ENCODE results near the gene SULT6B1. TPM values are rescaled to one million over a fixed set of nuclear protein-coding genes. Genes with fewer than 3 reads are reported as not detected.
"Not testable (repeated sequence)": the region's sequence is repeated elsewhere in the genome, so short reads cannot be mapped to it uniquely, and the experiment has no call there.

Gene SULT6B1
- total RNA-seq, 1 experiment from 2014 or later = not detected

DNA sequence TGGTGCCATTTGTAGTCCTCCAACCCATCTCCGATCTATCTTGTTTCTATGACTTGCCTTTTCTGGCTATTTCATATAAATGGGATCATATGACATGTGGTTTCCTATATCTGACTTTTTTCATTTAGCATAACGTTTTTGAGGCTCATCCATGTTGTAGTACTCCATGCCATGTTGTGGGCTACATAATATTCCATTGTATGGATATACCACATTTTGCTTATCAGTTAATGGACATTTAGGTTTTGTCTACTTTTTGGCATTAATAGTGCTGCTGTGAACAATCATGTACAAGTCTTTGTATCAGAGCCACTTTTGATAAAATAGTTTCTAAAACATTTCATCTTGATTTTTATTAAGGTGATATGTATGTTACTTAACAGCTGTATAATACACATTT is 15.2 kb upstream of the SULT6B1 start:
- H3K36me3 ChIP-seq = peaks cover 97% of the 10 kb centered on the region
- H3K9me3 ChIP-seq = peaks cover 23% of the 10 kb centered on the region
- DNase-seq = no peak
- no peaks in the 10 kb centered on the region for H3K27me3 ChIP-seq
- no peak overlapping the region for H3K4me3 ChIP-seq

DNA sequence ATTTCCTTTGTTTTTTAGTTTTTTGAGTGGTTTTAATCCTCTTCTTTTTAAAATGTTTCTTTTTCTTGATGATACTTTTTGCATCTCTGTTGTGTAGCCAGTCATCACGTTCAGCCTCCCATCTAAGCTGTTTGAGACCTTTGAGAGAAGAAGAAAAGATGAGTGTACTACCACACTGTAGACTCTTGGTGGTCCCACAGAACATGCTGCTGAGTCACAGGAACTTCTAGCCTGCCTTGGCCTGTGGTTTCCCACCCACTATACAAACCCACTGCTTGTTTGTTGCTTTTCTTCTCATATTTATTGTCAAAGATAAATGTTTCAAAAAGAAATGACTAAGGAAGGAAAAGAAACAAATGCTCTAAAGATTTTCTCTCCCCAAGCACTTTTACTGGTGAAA is 13.3 kb upstream of the SULT6B1 start:
- no peak for DNase-seq
- Histone ChIP-seq H3K27me3 (no peaks in the 10 kb centered on the region), H3K36me3 (peaks cover 80% of the 10 kb centered on the region), H3K9me3 (peaks cover 7% of the 10 kb centered on the region), H3K4me3 (no peak overlapping the region)

DNA sequence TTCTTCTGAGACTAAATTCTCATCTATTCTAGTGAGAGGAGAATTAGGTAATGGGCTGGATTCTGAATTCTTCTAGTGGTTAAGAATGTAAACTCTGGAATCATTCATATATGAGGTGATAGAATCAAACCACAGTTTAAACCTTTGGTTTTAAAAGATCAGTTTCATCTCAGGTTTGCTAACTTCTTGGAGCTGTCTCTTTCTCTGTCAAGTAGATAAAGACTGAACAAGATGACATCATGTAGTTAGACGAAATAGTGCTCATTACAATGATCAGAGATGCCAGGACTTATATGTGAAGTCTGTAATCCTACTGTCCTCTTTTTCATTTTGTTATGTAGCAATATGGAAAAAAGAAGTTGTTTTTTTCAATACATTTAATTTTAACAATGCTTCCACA is 12.7 kb upstream of the SULT6B1 start:
- peaks cover 3% of the 10 kb centered on the region; the same call in 1 of the 2 replicates for H3K9me3 ChIP-seq
- H3K4me3 ChIP-seq = no peak overlapping the region
- no peak for DNase-seq
- peaks cover 74% of the 10 kb centered on the region for H3K36me3 ChIP-seq
- H3K27me3 ChIP-seq = no peaks in the 10 kb centered on the region

DNA sequence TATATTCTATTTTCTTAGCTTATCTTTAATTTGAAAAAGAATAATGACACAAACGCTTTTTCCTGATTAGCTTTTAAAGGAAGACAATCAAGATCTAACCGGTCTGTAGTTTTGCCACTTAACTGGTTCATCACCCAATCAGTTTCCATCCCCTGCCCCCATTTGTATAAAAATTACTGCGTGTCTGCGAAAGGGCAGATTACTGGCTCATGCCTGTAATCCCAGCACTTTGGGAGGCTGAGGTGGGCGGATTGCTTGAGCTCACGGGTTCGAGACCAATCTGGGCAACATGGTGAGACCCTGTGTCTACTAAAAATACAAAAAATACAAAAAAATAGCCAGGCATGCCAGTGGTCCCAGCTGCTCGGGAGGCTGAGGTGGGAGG is 10.2 kb upstream of the SULT6B1 start:
- 0 out of 2 replicates have a peak, but pooled peaks cover under 1% of the 10 kb centered on the region for H3K9me3 ChIP-seq
- DNase-seq = no peak
- no peaks in the 10 kb centered on the region for H3K27me3 ChIP-seq
- H3K4me3 ChIP-seq = no peak overlapping the region
- peaks cover 49% of the 10 kb centered on the region for H3K36me3 ChIP-seq

DNA sequence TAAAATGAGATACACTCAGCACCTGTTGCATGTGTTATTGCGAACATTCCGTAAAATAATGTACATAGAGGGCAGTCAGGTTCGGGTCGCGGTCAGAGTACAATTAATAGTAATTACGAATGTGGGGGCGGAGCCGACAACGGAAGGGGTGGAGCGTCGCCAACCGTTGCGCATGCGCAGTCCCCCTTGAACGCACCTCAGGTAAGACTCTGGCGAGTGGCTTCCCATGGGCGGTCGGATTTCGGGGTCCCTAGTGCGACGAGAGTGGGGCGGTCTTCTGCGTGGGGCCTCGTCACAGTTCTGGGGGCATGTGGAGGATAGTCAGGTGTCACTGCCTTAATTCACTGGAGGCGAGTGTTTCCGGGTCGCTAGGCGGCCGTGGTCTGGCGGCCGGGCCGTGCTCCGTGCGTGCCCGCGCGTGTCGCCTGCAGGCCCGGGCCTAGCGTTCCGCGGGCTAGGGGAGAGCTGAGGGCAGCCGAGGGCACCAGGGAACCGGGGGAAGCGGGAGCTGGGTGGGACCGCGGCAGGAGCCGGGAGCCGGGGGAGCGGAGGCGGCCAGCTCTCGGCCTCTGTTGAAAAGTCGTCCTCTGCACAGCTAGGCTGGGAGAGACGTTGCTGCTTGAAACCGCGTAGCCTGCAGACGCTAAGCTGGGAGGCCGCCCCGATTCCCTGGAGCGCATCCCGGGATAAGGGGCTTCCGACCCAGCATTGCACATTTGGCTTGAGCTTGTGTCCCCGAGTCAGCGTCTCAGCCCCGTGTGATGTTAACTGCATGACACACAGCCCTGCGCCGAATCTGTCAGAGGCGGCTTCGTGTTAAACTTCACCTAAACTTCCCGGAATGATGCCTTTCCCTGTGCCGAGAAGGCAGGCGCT is 8.1 kb upstream of the SULT6B1 start, which contains the start of gene CEBPZOS:
CEBPZOS (plus strand) TSS at position 177 of the 876 bp plus-strand sequence. CDS start 3,209 bp downstream, outside the sequence.
- Histone ChIP-seq H3K4me3 (peak within 1 kb of the TSS; percentile 68), H3K27me3 (no peaks in the 10 kb centered on the region), H3K36me3 (peaks cover 30% of the 10 kb centered on the region), H3K9me3 (no peaks in the 10 kb centered on the region)
- peak; percentile 66 for DNase-seq

DNA sequence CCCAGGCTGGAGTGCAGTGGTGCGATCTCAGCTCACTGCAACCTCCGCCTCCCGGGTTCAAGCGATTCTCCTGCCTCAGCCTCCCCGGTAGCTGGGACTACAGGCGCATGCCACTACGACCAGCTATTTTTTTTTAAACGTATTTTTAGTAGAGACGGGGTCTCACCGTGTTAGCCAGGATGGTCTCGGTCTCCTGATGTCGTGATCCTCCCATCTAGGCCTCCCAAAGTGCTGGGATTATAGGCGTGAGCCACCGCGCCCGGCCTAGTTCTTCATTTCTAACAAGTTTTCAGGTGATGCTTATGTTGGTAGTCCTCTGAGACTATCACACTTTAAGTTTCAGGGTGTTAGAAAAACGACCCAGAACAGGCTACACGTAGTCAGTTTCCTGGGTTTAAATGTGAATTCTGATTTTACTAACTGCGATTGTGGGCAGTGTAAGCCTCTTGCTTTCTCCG is 7.4 kb upstream of the SULT6B1 start:
- H3K4me3 ChIP-seq = peak overlapping the region; percentile 68
- not testable (repeated sequence) for H3K9me3 ChIP-seq, H3K27me3 ChIP-seq, DNase-seq
- H3K36me3 ChIP-seq = peaks cover 23% of the 10 kb centered on the region

DNA sequence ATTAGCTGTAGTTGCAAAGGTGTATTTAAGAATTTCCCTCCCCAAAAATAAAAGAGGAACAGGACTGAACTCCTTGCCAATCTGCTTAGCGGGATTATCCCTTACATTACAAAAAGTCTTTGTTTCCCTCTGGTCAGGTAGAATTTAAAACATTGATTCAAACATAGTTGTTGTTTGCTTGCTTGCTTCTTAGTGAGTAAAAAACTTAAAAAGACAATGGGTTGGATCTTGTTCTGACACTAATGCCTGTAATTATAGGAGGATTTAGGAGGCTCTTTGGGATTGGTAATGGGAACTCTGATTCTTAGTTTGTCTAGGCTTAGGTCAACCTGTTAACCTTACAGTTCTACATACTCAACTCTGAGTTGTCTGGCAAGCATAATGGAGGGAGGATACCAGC is 4.1 kb upstream of the SULT6B1 start:
- Histone ChIP-seq H3K4me3 (no peak overlapping the region), H3K27me3 (no peaks in the 10 kb centered on the region), H3K36me3 (no peaks in the 10 kb centered on the region; the same call in 1 of the 2 replicates), H3K9me3 (no peaks in the 10 kb centered on the region)
- DNase-seq = no peak

DNA sequence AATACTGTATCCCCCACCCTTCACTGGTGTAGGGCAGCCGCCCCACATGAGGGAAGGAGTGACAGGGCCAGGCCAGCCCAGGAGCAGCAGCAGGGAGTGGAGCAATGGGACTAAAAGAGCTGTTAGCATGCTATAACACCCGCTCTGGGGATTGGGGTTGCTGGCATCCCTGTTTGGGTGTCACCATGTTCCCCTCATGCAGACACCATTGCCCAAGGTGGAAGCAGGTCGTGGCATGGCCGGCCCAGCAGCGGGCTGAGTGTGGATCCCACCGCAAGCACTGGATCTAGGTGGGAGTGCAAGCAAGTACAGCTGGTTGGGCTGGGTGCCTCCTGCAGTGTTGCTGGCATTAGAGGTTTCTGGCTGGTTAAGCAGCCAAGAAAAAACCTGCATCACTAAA is 3.3 kb upstream of the SULT6B1 start:
- Histone ChIP-seq H3K27me3 (no peaks in the 10 kb centered on the region), H3K9me3 (no peaks in the 10 kb centered on the region), H3K4me3 (no peak overlapping the region), H3K36me3 (no peaks in the 10 kb centered on the region; the same call in 1 of the 2 replicates)
- no peak for DNase-seq

DNA sequence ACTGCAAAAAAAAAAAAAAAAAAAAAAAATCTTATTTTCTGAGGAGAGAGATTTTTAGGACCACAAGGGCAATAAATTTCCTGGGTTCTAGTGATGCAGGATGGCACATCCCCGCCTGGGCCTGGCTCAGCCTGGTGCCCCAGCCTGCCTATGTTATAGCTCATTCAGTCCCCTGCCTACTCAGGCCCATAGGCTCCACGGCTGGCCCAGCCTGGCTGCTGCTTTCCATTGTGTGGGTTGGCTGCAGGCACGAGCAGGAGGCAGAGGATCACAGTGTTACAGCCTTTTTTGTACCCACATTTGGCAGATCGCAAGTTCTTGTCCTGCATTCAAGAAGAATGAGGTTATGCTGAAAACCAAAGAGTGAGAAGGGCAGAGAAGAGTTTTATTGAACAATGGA is 2.8 kb upstream of the SULT6B1 start:
- no peak overlapping the region for H3K4me3 ChIP-seq
- no peaks in the 10 kb centered on the region for H3K27me3 ChIP-seq
- DNase-seq = no peak
- no peaks in the 10 kb centered on the region; the same call in 1 of the 2 replicates for H3K36me3 ChIP-seq
- H3K9me3 ChIP-seq = no peaks in the 10 kb centered on the region

DNA sequence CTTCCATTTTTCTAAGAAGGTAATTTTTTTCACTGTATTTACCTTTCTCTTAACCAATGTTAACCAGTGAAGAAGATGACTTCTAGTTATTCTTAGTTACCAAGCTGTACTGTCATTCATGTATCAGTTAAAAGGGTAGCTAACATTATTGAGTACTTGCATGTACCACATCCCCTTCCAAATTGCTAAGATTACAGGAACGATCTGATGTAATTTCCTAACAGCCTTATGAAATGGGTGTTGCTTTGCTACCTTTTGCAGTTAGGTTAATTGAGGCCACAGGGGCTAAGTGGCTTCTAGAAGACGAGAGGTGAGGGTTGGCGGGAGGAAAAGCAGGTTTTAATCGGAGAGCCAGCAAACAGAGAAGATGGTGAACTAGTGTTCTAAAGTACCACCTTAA is 1.8 kb upstream of the SULT6B1 start:
- Histone ChIP-seq H3K27me3 (no peaks in the 10 kb centered on the region), H3K4me3 (no peak overlapping the region), H3K9me3 (no peaks in the 10 kb centered on the region), H3K36me3 (no peaks in the 10 kb centered on the region)
- no peak for DNase-seq

DNA sequence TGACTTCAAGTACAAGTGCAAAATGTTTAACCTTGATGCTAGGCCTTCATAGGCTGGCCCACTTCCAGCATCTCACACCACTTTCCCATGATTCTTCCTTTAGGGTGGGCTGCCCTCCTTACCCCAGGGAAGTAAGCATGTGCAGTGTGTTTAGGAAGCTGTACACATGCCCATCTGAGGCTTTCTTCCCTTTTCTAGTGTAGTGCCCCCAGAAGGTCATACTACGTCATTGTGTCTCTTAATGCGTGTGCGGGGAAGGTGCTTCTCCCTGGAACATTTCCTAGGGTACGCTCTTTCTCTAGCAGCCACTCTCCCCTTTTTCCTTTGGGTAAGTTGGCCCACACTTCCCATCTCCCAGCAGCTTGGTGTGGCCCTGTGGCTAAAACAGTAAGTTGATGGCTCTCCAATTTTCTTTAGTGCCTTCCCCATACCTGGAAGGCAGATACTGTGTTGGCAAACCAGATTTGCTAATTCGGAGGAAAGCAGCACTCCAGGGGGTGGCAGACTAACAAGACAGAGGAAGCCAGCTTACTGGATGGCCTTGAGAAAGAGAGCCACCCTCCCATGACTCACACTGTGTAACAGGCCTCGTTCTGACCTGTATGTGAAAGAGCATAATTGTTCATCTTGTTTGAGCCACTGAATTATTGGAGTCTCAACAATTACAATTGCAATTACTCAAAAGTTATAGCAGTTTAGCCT is 1.1 kb upstream of the SULT6B1 start:
- Histone ChIP-seq H3K36me3 (no peaks in the 10 kb centered on the region), H3K27me3 (no peaks in the 10 kb centered on the region), H3K9me3 (no peaks in the 10 kb centered on the region), H3K4me3 (no peak overlapping the region)
- peak; percentile 90 for DNase-seq

DNA sequence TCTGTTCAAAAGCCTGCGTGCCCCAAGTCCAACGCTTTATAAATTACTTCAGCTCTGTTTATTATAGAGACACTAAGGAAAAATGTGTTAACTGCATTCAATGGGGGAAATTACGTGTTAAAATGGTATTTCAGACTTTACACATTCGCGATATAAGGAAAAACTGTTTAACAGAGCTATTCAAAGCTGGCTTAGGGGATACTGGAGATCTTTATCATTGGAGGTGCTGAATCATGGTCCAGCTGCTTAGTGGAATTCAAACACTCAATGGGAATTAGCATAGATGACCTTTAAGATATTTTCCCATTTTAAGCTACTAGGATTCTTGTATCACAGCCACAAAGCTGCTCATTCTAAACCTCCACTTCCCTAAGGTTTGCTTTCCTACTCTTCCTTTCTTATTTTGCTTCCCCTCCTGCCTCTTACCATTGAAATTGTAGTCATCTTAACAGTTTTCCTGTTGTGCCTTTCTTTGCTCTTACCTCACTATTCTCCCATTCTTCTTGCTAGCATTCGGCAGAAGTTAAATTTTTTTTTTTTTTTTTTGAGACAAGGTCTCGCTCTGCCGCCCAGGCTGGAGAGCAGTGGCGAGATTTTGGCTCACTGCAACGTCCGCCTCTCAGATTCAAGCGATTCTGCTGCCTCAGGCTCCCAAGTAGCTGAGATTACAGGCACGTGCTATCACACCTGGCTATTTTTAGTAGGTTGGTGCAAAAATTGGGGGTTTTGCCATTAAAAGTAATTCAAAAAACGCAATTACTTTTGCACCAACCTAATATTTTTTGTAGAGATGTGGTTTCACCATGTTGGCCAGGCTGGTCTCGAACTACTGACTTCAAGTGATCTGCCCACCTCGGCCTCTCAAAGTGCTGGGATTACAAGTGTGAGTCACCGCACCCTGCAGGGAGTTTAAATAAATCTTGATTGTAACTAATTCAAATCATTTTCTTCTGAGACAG is 6.5 kb downstream of the SULT6B1 start:
- Histone ChIP-seq H3K27me3 (0 out of 2 replicates have a peak, but pooled peaks cover 3% of the 10 kb centered on the region), H3K4me3 (no peak overlapping the region), H3K9me3 (no peaks in the 10 kb centered on the region), H3K36me3 (no peaks in the 10 kb centered on the region)
- DNase-seq = no peak

DNA sequence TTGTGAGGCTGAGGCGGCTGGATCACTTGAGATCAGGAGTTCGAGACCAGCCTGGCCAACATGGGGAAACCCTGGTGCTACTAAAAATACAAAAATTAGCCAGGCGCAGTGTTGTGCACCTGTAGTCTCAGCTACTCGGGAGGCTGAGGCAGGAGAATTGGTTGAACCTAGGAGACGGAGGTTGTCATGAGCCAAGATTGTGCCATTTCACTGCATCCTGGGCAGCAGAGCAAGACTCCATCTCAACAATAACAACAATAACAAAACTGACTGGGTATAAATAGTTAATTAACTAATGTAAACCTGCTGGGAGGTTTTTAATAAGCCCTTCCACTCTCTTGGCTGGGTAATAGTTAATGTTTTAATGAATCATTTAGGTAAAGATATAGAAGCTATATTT is 7.8 kb downstream of the SULT6B1 start:
- DNase-seq = no peak
- Histone ChIP-seq H3K27me3 (0 out of 2 replicates have a peak, but pooled peaks cover 3% of the 10 kb centered on the region), H3K36me3 (no peaks in the 10 kb centered on the region), H3K4me3 (no peak overlapping the region), H3K9me3 (no peaks in the 10 kb centered on the region)

DNA sequence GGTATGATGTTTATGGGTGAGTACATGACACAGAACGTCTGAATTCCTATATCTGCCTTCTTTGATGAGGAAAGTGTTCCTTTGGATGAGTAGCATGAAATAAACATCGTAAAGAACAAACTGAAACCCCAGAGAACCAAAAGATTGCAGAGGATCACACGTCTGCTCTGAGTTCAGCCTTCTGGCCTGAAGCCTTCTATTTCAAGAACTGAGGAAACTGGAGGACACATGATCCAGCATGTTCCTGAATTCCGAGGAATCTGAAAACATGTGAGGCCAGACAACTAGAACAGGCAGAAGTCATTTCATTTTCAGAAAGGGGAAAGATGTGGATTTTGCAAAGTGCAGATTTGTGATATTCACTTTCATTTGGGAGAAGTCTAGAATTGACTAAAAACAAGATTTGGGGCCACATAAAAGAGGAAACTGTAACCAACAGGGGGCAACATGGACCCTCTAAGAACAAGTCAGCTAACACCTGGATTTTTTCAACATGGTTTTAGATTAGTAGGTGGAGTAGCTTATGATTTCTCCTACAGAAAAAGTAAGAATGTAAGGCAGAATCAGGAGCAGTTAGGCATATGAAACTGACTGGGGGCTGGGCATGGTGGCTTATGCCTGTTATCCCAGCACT is 8.3 kb downstream of the SULT6B1 start:
- 0 out of 2 replicates have a peak, but pooled peaks cover 3% of the 10 kb centered on the region for H3K27me3 ChIP-seq
- no peaks in the 10 kb centered on the region for H3K9me3 ChIP-seq
- DNase-seq = no peak
- H3K4me3 ChIP-seq = no peak overlapping the region
- no peaks in the 10 kb centered on the region for H3K36me3 ChIP-seq

DNA sequence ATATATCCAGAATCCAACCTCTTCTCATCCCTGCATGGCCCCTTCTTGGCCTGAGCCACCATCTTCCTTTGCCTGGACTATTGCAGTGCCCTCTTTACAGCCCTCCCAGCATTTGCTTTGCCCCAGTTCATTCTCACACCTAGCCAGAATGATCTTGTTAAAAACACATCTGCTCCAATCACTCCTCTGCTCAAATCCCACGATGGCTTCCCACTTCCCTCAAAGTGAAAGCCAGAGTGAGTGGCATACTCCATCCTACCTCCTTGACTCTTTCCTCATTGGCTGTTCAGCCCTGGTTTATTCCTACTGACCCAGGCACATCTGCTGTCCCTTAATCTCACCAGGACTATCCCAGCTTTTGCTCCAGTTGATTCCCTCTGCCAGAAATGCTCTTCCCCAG is 14.7 kb downstream of the SULT6B1 start:
- no peak for DNase-seq
- Histone ChIP-seq H3K9me3 (no peaks in the 10 kb centered on the region), H3K36me3 (no peaks in the 10 kb centered on the region), H3K27me3 (no peaks in the 10 kb centered on the region), H3K4me3 (no peak overlapping the region)

DNA sequence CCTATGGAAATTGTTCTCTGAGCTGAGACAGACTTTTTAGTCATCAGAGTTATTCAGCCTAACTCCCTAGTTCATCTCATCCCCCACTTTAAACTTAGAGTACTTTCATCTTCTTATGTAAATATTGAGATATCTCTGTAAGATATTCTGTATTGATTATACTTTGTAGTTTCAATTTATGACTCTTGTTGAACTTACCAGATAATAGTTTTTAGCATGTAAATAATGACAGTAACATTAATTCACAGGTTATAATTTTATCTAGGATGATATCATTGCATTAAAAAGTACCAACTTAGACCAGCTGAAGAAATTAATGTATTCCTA is 16.9 kb downstream of the SULT6B1 start:
- no peak for DNase-seq

More for the DNA sequence above, 16.9 kb downstream of the SULT6B1 start:
- H3K4me3 ChIP-seq = no peak overlapping the region
- no peaks in the 10 kb centered on the region for H3K36me3 ChIP-seq
- no peaks in the 10 kb centered on the region for H3K9me3 ChIP-seq
- no peaks in the 10 kb centered on the region for H3K27me3 ChIP-seq
